ENCODE results near the gene SORCS3.

- TF ChIP-seq POLR2AphosphoS5 (IDR thresholded peaks at IDR 0.05; ENCODE audit: insufficient read depth in 1 of 2, low read depth in 1 of 2), result no peak
- TF ChIP-seq, protein P1, sequence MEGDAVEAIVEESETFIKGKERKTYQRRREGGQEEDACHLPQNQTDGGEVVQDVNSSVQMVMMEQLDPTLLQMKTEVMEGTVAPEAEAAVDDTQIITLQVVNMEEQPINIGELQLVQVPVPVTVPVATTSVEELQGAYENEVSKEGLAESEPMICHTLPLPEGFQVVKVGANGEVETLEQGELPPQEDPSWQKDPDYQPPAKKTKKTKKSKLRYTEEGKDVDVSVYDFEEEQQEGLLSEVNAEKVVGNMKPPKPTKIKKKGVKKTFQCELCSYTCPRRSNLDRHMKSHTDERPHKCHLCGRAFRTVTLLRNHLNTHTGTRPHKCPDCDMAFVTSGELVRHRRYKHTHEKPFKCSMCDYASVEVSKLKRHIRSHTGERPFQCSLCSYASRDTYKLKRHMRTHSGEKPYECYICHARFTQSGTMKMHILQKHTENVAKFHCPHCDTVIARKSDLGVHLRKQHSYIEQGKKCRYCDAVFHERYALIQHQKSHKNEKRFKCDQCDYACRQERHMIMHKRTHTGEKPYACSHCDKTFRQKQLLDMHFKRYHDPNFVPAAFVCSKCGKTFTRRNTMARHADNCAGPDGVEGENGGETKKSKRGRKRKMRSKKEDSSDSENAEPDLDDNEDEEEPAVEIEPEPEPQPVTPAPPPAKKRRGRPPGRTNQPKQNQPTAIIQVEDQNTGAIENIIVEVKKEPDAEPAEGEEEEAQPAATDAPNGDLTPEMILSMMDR (IDR thresholded peaks at IDR 0.05), result no peak
Measured at GRCh38 chr10:105161767-105162166, 520.7 kb downstream of the SORCS3 start.
